Measurements from ENCODE around the gene CATSPERB. TPM values are rescaled to one million over a fixed set of nuclear protein-coding genes. Genes with fewer than 3 reads are reported as not detected.
"Not testable (repeated sequence)": the region's sequence is repeated elsewhere in the genome, so short reads cannot be mapped to it uniquely, and the experiment has no call there.

CATSPERB gene
- total RNA-seq, 2 experiments from 2014 or later: 0.92 to 1.5 TPM

DNA sequence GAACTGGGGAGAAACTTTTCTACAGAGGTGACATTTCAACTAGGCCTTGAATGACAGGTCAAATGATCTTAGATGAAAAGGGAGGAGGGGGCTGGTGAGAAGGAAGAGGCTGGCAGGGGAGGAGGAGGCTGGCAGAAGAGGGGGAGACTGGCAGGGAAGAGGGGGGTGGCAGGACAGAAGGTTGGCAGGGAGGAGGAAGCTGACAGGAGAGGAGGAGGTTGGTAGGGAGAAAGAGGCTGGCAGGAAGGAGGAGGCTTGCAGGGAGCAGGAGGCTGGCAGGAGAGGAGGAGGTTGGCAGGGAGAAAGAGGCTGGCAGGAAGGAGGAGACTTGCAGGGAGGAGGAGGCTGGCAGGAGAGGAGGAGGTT lies 158.4 kb downstream of the CATSPERB start:
- Mint-ChIP-seq H3K9me3 (ENCODE audit: insufficient read depth) (no peaks in the 10 kb centered on the region), H3K27ac (no peak overlapping the region), H3K4me3 (peak overlapping the region; percentile 50), H3K36me3 (ENCODE audit: low read depth) (no peaks in the 10 kb centered on the region), H3K4me1 (ENCODE audit: low read depth) (peaks cover 15% of the 10 kb centered on the region), H3K27me3 (ENCODE audit: low read depth) (peaks cover 25% of the 10 kb centered on the region)
- DNase-seq: no peak
- CTCF ChIA-PET: no interaction called here
- POLR2A ChIA-PET: interaction anchor here (1.5 kb wide), 1 partner anchor 64 kb away, joined by 4 read pairs; the partner anchor contains the start of gene PPP4R3A
- no peak for ATAC-seq

DNA sequence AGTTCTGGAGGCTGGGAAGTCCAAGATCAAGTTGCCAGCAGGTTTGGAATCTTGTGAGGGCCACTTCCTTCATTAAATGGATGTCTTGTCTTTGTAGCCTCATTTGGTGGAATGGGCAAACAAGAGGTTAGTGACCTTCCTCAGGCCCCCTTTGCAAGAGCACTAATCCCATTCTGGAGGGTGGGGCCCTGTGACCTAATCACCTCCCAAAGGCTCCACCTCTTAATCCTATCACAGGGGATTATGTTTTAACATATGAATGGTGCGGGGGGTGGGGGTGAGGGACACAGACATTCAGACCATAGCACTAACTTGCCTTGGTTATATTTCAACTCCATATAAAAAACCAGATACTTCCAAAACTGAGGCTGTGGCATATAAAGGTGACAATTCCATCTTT lies 161.9 kb downstream of the CATSPERB start:
- H3K27me3 Mint-ChIP-seq (ENCODE audit: low read depth): peaks cover 24% of the 10 kb centered on the region
- ATAC-seq (no peak), DNase-seq (no peak)
- no peak overlapping the region for H3K27ac Mint-ChIP-seq
- POLR2A ChIA-PET: no interaction called here
- H3K4me3 Mint-ChIP-seq: no peak overlapping the region
- CTCF ChIA-PET: no interaction called here
- peaks cover 13% of the 10 kb centered on the region for H3K4me1 Mint-ChIP-seq (ENCODE audit: low read depth)
- no peaks in the 10 kb centered on the region for H3K9me3 Mint-ChIP-seq (ENCODE audit: insufficient read depth)
- H3K36me3 Mint-ChIP-seq (ENCODE audit: low read depth): no peaks in the 10 kb centered on the region

DNA sequence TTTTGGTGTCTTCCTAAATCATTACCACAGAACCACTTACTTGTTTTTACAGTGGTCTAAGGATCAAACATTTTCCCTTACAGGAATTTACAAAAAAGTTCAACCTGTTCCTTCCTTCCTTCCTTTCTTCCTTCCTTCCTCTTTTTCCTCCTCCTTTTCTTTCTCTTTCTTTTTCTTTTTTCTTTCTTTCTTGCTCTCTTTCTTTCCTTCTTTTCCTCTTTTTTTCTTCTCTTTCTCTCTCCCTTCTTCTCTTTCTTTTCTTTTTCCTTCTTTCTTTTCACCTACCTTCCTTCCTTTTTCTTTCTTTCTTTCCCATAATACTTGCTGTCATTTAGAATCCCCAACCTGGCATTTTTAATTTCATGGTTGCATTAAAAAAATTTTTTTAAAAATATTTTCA lies 162.6 kb downstream of the CATSPERB start:
- ATAC-seq (no peak), DNase-seq (no peak)
- H3K4me3 Mint-ChIP-seq: no peak overlapping the region
- H3K4me1 Mint-ChIP-seq (ENCODE audit: low read depth): peaks cover 6% of the 10 kb centered on the region
- peaks cover 16% of the 10 kb centered on the region for H3K27me3 Mint-ChIP-seq (ENCODE audit: low read depth)
- CTCF ChIA-PET: no interaction called here
- H3K36me3 Mint-ChIP-seq (ENCODE audit: low read depth): no peaks in the 10 kb centered on the region
- no peaks in the 10 kb centered on the region for H3K9me3 Mint-ChIP-seq (ENCODE audit: insufficient read depth)
- POLR2A ChIA-PET: no interaction called here
- no peak overlapping the region for H3K27ac Mint-ChIP-seq

DNA sequence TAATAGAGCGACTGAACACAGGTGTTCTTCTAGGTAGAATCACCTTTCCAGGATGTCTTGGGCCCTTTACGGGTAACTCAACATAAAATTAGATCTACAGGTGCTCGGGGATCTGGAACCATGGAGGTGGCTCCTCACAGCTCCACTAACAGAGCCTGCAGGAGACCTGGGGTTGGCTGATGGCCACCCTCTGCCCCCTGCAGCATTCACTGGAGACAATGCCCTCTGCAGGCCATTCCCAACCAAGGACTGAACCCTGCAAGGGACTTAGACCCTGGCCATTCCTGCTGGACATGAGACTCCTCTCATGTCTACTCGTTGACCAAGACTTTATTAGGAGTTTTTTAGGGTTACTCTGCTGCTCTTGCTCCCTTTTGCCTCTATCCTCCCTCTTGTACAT lies 163.3 kb downstream of the CATSPERB start:
- Mint-ChIP-seq H3K9me3 (ENCODE audit: insufficient read depth) (no peaks in the 10 kb centered on the region), H3K36me3 (ENCODE audit: low read depth) (no peaks in the 10 kb centered on the region), H3K27ac (no peak overlapping the region), H3K4me3 (no peak overlapping the region), H3K27me3 (ENCODE audit: low read depth) (peaks cover 13% of the 10 kb centered on the region), H3K4me1 (ENCODE audit: low read depth) (peaks cover 4% of the 10 kb centered on the region)
- no peak for ATAC-seq
- ChIA-PET CTCF (no interaction called here), POLR2A (no interaction called here)
- no peak for DNase-seq

DNA sequence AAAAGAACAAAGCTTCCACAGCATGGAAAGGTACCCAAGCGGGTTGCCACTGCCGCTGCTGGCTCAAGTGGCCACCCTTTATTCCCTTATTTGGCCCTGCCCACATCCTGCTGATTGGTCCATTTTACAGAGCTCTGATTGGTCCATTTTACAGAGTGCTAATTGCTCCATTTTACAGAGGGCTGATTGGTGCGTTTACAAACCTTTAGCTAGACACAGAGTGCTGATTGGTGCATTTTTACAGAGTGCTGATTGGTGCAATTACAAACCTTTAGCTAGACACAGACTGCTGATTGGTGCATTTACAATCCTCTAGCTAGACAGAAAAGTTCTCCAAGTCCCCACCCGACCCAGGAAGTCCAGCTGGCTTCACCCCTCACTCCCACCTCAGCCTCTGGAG lies 164.1 kb downstream of the CATSPERB start:
- CTCF ChIA-PET; H3K9me3 Mint-ChIP-seq (ENCODE audit: insufficient read depth); H3K4me3 Mint-ChIP-seq; POLR2A ChIA-PET; DNase-seq; H3K27me3 Mint-ChIP-seq (ENCODE audit: low read depth); H3K27ac Mint-ChIP-seq; ATAC-seq; H3K36me3 Mint-ChIP-seq (ENCODE audit: low read depth); H3K4me1 Mint-ChIP-seq (ENCODE audit: low read depth): not testable (repeated sequence)

DNA sequence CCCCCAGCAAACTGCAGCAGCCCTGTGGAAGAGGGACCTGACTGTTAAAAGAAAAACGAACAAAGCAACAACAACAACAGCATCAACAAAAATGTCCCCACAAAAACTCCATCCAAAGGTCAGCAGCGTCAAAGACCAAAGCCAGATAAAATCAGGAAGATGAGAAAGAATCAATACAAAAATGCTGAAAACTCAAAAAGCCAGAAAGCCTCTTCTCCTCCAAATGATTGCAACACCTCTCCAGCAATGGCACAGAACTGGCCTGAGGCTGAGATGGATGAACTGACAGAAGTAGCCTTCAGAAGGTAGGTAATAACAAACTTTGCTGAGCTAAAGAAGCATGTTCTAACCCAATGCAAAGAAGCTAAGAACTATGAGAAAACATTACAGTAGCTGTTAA lies 176.4 kb downstream of the CATSPERB start:
- no peaks in the 10 kb centered on the region for H3K36me3 Mint-ChIP-seq (ENCODE audit: low read depth)
- ChIA-PET POLR2A (no interaction called here), CTCF (interaction anchor here (0.6 kb wide), 1 partner anchor 136 kb away, joined by 3 read pairs; no protein-coding TSS in a partner anchor)
- ATAC-seq (no peak), DNase-seq (no peak)
- peaks cover 11% of the 10 kb centered on the region for H3K27me3 Mint-ChIP-seq (ENCODE audit: low read depth)
- peaks cover 7% of the 10 kb centered on the region for H3K9me3 Mint-ChIP-seq (ENCODE audit: insufficient read depth)
- H3K27ac Mint-ChIP-seq: no peak overlapping the region
- H3K4me1 Mint-ChIP-seq (ENCODE audit: low read depth): no peaks in the 10 kb centered on the region
- H3K4me3 Mint-ChIP-seq: no peak overlapping the region

DNA sequence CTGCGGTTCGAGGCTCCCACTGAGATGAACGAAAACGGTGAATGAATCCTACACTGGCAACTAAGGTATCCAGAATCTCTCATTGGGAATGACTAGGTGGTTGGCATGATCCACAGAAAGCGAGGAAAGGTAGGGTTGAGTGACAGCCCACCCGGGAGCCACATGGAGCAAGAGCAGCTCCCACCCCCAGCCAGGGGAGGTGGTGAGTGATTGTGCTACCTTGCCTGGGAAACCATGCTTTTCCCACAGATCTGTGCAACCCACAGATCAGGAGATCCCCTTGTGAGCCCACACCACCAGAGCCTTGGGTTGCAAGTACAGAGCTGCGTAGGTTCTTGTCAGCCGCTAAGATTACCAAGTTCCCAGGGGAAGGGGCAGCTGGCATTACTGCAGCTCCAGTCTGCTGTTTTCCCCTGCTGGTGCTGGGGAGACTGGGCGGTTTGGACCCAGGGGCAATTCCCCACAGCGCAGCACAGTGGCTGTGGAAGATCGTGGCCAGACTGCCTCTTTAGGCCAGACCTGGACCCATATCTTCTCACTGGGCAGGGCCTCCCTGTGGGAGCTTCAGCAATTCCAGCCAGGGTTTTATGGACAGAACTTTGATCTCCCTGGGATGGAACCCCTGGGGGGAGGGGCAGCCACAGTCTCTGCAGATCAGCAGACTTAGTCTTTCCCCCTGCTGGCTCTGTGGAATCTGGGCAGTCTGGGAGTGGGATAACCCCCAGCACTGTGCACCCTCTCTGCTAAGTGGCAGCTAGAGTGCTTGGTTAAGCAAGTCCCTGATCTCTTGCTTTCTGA lies 177.2 kb downstream of the CATSPERB start:
- Mint-ChIP-seq H3K4me3 (no peak overlapping the region), H3K27me3 (ENCODE audit: low read depth) (peaks cover 11% of the 10 kb centered on the region), H3K4me1 (ENCODE audit: low read depth) (no peaks in the 10 kb centered on the region), H3K36me3 (ENCODE audit: low read depth) (no peaks in the 10 kb centered on the region), H3K27ac (no peak overlapping the region), H3K9me3 (ENCODE audit: insufficient read depth) (peaks cover 7% of the 10 kb centered on the region)
- POLR2A ChIA-PET: no interaction called here
- DNase-seq (no peak), ATAC-seq (no peak)
- CTCF ChIA-PET: no interaction called here

DNA sequence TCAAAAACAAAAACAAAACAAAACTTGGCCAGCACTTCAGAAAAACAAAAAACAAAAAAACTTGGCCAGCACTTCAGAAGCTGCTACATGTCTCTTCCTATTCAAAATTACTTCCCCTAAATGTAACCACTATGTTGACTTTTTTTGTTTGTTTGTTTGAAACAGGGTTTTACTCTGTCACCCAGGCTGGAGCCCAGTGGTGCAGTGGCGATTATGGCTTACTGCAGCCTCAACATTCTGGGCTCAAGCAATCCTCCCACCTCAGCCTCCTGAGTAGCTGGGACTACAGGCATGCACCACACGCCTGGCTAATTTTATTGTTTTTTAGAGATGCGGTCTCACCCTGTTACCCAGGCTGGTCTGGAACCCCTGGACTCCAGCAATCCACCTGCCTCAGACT lies 183.8 kb downstream of the CATSPERB start:
- ChIA-PET CTCF (no interaction called here), POLR2A (no interaction called here)
- Mint-ChIP-seq H3K9me3 (ENCODE audit: insufficient read depth) (no peaks in the 10 kb centered on the region), H3K27me3 (ENCODE audit: low read depth) (peaks cover 5% of the 10 kb centered on the region), H3K36me3 (ENCODE audit: low read depth) (no peaks in the 10 kb centered on the region), H3K27ac (no peak overlapping the region), H3K4me3 (no peak overlapping the region), H3K4me1 (ENCODE audit: low read depth) (no peaks in the 10 kb centered on the region)
- DNase-seq (no peak), ATAC-seq (no peak)

DNA sequence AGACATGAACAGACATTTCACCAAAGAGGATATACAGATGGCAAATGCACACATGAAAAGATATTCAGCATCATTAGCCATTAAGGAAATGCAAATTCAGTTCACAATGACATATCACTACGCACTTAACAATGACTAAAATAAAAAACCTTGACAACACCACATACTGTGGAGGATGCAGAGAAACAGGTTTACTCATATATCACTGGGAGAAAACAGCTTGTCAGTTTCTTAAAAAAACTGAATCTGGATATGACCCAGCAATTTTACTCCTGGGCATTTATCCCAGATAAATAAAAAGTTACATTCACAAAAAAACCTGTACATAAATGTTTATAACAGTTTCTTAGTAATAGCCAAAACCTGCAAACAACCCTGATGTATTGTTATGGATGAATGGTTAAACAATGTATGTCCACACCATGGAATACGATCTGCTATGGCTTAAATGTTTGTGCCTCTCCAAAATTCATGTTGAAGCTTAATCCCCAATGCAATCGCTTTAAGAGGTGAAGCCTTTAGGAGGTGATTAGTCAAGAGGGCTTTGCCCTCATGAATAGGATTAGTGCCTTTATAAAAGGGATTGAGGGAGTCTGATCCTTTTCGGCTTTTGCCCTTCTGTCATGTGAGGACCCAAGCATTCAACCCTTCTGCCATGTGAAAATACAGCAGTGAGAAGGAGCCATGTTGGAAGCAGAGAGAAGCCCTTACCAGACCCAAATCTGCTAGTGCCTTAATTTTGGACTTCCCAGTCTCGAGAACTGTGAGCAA lies 185.8 kb downstream of the CATSPERB start:
- Mint-ChIP-seq H3K9me3 (ENCODE audit: insufficient read depth) (peaks cover 15% of the 10 kb centered on the region), H3K4me1 (ENCODE audit: low read depth) (no peaks in the 10 kb centered on the region), H3K4me3 (no peak overlapping the region), H3K36me3 (ENCODE audit: low read depth) (peaks cover 3% of the 10 kb centered on the region), H3K27ac (no peak overlapping the region), H3K27me3 (ENCODE audit: low read depth) (peaks cover 5% of the 10 kb centered on the region)
- POLR2A ChIA-PET: no interaction called here
- CTCF ChIA-PET: no interaction called here
- no peak for DNase-seq
- ATAC-seq: no peak

DNA sequence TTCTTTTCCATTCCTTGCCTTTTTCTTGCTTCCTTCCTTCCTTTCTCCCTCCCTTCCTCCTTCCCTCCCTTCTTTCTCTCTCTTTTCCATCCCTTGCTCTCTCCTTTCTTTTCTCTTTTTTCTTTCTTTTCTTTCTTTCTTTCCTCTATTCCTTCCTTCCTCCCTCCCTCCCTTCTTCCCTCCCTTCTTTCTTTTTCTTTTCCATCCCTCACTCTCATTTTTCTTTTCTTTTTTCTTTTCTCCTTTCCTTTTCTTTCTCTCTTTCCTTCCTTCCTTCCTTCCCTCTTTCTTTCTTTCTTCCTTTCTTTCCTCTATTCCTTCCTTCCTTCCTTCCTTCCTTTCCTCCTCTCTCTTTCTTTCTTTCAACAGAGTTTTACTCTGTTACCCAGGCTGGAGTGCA lies 186.7 kb downstream of the CATSPERB start:
- Mint-ChIP-seq H3K4me1 (ENCODE audit: low read depth) (no peaks in the 10 kb centered on the region), H3K36me3 (ENCODE audit: low read depth) (peaks cover 3% of the 10 kb centered on the region), H3K4me3 (no peak overlapping the region), H3K27me3 (ENCODE audit: low read depth) (peaks cover 5% of the 10 kb centered on the region), H3K27ac (no peak overlapping the region), H3K9me3 (ENCODE audit: insufficient read depth) (peaks cover 18% of the 10 kb centered on the region)
- CTCF ChIA-PET: no interaction called here
- DNase-seq: no peak
- POLR2A ChIA-PET: no interaction called here
- no peak for ATAC-seq

DNA sequence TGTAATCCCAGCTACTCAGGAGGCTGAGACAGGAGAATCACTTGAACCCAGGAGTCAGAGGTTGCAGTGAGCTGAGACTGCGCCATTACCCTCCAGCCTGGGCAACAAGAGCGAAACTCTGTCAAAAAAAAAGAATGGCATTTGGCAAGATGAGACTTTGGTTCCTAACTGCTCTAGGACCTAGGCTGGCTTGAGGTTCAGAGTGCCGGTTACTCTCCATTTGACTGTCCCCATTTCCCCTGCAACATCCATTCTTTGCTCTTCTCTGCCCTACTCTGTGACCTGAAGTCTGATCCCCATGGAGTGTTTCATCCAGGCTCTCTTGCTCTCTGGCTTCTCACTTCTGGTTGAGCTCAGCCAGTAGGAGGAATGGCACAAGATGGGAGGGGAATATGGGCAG lies 195.6 kb downstream of the CATSPERB start:
- CTCF ChIA-PET: no interaction called here

DNA sequence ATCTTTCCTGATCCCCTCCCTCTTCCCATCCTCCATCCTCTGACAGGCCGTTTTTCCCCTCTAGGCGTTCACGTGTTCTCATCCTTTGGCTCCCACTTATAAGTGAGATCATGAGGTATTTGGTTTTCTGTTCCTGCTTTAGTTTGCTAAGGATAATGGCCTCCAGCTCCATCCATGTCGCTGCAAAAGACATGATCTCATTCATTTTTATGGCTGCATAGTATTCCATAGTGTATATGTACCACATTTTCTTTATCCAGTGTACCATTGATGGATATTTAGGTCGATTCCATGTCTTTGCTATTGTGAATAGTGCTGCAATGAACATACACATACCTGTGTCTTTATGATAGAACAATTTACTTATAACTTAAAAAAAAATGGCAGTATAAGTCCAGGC lies 197.8 kb downstream of the CATSPERB start:
- H3K4me3 Mint-ChIP-seq; H3K27me3 Mint-ChIP-seq (ENCODE audit: low read depth); H3K9me3 Mint-ChIP-seq (ENCODE audit: insufficient read depth); H3K4me1 Mint-ChIP-seq (ENCODE audit: low read depth); ATAC-seq; CTCF ChIA-PET; H3K36me3 Mint-ChIP-seq (ENCODE audit: low read depth); H3K27ac Mint-ChIP-seq; DNase-seq; POLR2A ChIA-PET: not testable (repeated sequence)

More for the DNA sequence above, 195.6 kb downstream of the CATSPERB start:
- POLR2A ChIA-PET: no interaction called here
- ATAC-seq: no peak
- no peak for DNase-seq
- Mint-ChIP-seq H3K4me3 (no peak overlapping the region), H3K36me3 (ENCODE audit: low read depth) (no peaks in the 10 kb centered on the region), H3K27ac (no peak overlapping the region), H3K27me3 (ENCODE audit: low read depth) (peaks cover 5% of the 10 kb centered on the region), H3K4me1 (ENCODE audit: low read depth) (no peaks in the 10 kb centered on the region), H3K9me3 (ENCODE audit: insufficient read depth) (peaks cover 9% of the 10 kb centered on the region)

Measured in activated CD8-positive, alpha-beta T cell treated with anti-CD3 and anti-CD28 coated beads, Interleukin-2, amount 10 ng/mL, durations not matched to agents 7 days and 5 days (primary cell).